ENCODE data around the gene NEUROD2. TPM values are rescaled to one million over a fixed set of nuclear protein-coding genes. Genes with fewer than 3 reads are reported as not detected.

NEUROD2 gene
- polyA plus RNA-seq, 1 of the 3 experiments (the other 2 are of a cell fraction) = not detected

DNA sequence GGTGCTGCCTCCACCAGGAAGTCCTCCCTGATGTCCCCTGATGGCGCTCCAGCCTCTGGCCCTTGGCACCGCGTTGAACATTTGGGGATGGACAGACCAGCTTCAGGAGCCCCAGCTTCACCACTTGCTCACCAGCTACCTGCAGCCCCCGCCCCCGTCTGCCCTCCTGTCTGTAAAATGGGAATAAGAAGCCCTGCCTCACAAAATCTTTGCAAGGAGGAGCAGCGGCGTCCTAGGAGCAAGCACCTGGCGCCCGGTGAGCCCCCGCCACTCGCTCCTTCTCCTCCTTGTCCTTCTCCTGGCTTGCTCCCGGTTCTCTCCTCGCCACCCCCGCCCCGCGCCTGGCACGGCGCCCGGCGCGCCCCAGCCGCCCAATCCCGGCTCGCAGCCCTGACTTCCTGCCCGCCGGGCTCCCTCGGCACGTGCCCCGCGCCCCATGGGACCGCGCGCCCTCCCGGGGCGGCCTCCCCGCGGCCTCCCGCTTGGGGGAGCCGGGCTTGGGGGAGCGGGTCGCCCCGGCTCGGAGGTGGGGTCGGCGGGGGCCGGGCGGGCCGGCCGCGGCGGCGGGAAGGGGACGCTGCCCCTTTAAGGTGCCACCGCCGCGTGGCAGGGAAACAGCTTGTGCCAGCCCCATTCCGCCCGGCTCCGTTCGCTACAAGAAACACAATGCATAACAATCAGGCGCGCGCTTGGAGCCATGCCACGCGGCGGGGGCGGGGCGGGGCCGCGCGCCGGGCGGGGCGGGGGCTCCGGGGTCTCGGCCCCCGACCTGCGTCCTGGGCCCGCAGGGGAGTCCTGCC, 9.9 kb upstream of the NEUROD2 start (continued):
- TF ChIP-seq TAF1 (IDR thresholded peaks at IDR 0.05; ENCODE audit: borderline replicate concordance, low read depth, low read length) (no peak), GATA2 (CRISPR knock-in tag; IDR thresholded peaks at IDR 0.05) (no peak), ELF1 (IDR thresholded peaks at IDR 0.05) (no peak), RAD21 (IDR thresholded peaks at IDR 0.05; ENCODE audit: low read length) (no peak), GABPA (IDR thresholded peaks at IDR 0.05; ENCODE audit: low read depth) (no peak), TCF12 (IDR thresholded peaks at IDR 0.05) (no peak), FOXM1 (IDR thresholded peaks at IDR 0.05; ENCODE audit: low read depth) (no peak), EP300 (IDR thresholded peaks at IDR 0.05; ENCODE audit: borderline replicate concordance in 1 of 2, low read depth in 1 of 2, low read length in 1 of 2) (no peak)
- TF ChIP-seq, protein P1, sequence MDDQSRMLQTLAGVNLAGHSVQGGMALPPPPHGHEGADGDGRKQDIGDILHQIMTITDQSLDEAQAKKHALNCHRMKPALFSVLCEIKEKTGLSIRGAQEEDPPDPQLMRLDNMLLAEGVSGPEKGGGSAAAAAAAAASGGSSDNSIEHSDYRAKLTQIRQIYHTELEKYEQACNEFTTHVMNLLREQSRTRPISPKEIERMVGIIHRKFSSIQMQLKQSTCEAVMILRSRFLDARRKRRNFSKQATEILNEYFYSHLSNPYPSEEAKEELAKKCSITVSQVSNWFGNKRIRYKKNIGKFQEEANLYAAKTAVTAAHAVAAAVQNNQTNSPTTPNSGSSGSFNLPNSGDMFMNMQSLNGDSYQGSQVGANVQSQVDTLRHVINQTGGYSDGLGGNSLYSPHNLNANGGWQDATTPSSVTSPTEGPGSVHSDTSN (IDR thresholded peaks at IDR 0.05) = no peak
- TF ChIP-seq, protein P2, sequence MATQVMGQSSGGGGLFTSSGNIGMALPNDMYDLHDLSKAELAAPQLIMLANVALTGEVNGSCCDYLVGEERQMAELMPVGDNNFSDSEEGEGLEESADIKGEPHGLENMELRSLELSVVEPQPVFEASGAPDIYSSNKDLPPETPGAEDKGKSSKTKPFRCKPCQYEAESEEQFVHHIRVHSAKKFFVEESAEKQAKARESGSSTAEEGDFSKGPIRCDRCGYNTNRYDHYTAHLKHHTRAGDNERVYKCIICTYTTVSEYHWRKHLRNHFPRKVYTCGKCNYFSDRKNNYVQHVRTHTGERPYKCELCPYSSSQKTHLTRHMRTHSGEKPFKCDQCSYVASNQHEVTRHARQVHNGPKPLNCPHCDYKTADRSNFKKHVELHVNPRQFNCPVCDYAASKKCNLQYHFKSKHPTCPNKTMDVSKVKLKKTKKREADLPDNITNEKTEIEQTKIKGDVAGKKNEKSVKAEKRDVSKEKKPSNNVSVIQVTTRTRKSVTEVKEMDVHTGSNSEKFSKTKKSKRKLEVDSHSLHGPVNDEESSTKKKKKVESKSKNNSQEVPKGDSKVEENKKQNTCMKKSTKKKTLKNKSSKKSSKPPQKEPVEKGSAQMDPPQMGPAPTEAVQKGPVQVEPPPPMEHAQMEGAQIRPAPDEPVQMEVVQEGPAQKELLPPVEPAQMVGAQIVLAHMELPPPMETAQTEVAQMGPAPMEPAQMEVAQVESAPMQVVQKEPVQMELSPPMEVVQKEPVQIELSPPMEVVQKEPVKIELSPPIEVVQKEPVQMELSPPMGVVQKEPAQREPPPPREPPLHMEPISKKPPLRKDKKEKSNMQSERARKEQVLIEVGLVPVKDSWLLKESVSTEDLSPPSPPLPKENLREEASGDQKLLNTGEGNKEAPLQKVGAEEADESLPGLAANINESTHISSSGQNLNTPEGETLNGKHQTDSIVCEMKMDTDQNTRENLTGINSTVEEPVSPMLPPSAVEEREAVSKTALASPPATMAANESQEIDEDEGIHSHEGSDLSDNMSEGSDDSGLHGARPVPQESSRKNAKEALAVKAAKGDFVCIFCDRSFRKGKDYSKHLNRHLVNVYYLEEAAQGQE (IDR thresholded peaks at IDR 0.05; ENCODE audit: low read depth, low read length) = 0 out of 2 replicates have a peak, but pooled peaks have one; percentile 9

DNA sequence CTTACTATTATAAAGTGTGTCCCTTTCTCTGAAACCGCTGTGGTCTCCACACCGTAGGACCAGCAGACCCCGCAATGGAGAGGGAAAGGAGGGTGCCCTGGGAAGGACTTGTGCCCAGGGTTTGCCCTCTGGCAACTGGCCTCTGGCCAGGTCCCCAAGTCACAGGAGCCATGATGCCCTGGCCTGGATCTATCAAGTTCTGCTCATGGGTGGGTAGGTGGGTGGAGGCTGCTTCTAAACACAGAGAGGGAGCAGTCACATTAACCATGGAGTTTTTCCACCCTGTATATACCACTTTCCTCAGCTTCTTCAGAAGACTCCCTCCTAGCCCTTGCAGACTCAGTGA, 9.4 kb upstream of the NEUROD2 start:
- peak overlapping the region; percentile 63; the same call in 1 of the 2 replicates for H3K4me2 ChIP-seq
- H3K79me2 ChIP-seq (ENCODE audit: insufficient read depth) = no peaks in the 10 kb centered on the region
- H3K27ac ChIP-seq (ENCODE audit: low read depth in 2 of 2, low read length in 1 of 2) = no peak overlapping the region
- no peak overlapping the region for H2AFZ ChIP-seq (ENCODE audit: low read depth)
- DNase-seq = no peak
- H3K4me1 ChIP-seq (ENCODE audit: control insufficient read depth in 1 of 2, insufficient read depth in 2 of 2, low read depth in 1 of 2, low read length in 1 of 2) = peaks cover 0 to 12% of the 10 kb centered on the region in 2 experiments; a peak in 1 of 4 replicates
- no peak overlapping the region for H3K4me3 ChIP-seq (ENCODE audit: low read depth in 2 of 2, low read length in 1 of 2)
- H4K20me1 ChIP-seq (ENCODE audit: insufficient read depth) = no peaks in the 10 kb centered on the region
- no peaks in the 10 kb centered on the region for H3K36me3 ChIP-seq (replicated peaks in 1 of 2; ENCODE audit: control insufficient read depth in 1 of 2, insufficient read depth in 2 of 2, low read length in 1 of 2)
- H3K9me3 ChIP-seq = no peaks in the 10 kb centered on the region
- 100% methylated on average over 3 of the region's 3 CpGs for WGBS (ENCODE audit: low lambda C conversion rate)
- TF ChIP-seq GABPA (IDR thresholded peaks at IDR 0.05; ENCODE audit: low read depth) (no peak), RFX5 (IDR thresholded peaks at IDR 0.05; ENCODE audit: low read length) (no peak), TCF12 (IDR thresholded peaks at IDR 0.05) (no peak), NFIC (IDR thresholded peaks at IDR 0.05; ENCODE audit: borderline replicate concordance) (no peak), RCOR1 (IDR thresholded peaks at IDR 0.05; ENCODE audit: low read length) (no peak), EP300 (IDR thresholded peaks at IDR 0.05; ENCODE audit: borderline replicate concordance in 1 of 2, low read depth in 1 of 2, low read length in 1 of 2) (no peak)
- TF ChIP-seq, protein P3, sequence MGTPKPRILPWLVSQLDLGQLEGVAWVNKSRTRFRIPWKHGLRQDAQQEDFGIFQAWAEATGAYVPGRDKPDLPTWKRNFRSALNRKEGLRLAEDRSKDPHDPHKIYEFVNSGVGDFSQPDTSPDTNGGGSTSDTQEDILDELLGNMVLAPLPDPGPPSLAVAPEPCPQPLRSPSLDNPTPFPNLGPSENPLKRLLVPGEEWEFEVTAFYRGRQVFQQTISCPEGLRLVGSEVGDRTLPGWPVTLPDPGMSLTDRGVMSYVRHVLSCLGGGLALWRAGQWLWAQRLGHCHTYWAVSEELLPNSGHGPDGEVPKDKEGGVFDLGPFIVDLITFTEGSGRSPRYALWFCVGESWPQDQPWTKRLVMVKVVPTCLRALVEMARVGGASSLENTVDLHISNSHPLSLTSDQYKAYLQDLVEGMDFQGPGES (IDR thresholded peaks at IDR 0.05; ENCODE audit: low read depth, low read length) = no peak
- TF ChIP-seq, protein P2 (IDR thresholded peaks at IDR 0.05; ENCODE audit: low read depth, low read length) = no peak
- POLR2A ChIA-PET = no interaction called here
- no peak overlapping the region for H3K9ac ChIP-seq
- CTCF ChIA-PET = interaction anchor here (1.0 to 14.5 kb wide), 8 partner anchors 17 to 138 kb away, joined by 3 to 332 read pairs (median 8); partner anchors contain the start of genes NEUROD2, PNMT, STARD3 and TCAP
- no peaks in the 10 kb centered on the region; the same call in 1 of the 2 replicates for H3K27me3 ChIP-seq (ENCODE audit: insufficient read depth)
- no peaks in the 10 kb centered on the region for H3K9me2 ChIP-seq
- peaks cover 4% of the 10 kb centered on the region for H3F3A ChIP-seq (replicated peaks; ENCODE audit: insufficient read depth)
